ENCODE data around the gene PGK2.
"Not testable (repeated sequence)": the region's sequence is repeated elsewhere in the genome, so short reads cannot be mapped to it uniquely, and the experiment has no call there.

Gene PGK2

DNA sequence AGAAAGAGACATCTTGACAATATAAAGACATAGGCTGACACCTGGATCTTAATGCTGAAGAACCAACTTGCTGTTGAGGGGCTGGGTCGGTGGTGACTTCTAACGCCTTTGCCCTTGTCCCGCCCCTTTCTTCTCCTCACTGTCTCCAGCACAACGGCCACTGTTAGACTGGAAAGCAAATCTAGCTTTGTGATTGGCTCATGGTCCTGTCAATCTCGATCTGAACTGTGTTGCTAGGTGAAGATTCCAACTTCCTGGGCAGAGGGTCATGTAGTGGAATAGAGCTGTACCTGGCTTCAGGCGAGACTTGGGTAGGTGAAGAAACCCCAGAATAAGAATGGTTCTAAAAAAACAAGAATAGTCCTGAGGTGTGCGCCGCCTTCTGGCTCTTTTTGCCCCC, at the start of gene PGK2:
TSS of gene PGK2 (minus strand) at position 110 of the 400 bp plus-strand sequence. CDS start at position 12, 98 bp downstream.
- DNase-seq (ENCODE audit: low spot score): no peak

DNA sequence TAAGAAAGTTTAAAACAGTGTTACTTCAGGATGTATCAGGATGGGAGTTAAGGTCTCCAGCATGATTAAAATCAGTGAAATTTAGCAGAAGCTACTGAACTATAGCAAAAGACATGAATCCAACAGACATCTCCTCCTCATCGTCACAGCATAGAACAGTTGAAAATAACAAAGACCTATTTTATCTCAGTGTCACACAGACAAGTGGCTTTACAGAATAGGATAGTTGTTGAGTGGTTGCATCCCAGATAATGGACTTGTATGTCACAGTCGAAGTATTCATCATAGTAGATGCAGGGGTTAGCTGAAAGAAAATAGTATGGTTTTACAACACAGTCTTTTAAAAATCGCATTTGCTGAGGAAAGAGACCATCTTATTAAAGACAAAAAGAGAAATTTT, 48.1 kb upstream of the PGK2 start:
- DNase-seq (ENCODE audit: low spot score): no peak

DNA sequence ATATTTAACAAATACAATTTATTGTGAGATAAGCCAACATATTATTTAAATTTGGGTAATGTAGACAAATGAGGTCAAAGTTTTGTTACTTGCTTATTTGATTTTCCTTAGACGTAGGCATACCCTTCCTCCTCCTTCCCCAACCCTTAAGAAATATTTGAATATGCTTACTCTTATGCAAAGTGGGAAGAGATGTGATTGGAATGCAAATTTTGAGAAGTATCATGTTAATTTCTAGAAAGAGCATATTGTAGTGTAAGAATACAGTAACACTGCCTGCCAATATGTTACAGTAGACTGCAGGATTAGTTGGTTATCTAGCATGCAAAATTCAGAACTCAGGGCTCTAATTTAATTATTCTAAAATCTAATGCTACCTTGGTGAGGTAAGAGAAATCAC, 46.3 kb upstream of the PGK2 start:
- DNase-seq (ENCODE audit: low spot score): no peak

GRCh38 chr6:49826743-49827406, 39.8 kb upstream of the PGK2 start:
- DNase-seq (ENCODE audit: low spot score): peak; percentile 47

DNA sequence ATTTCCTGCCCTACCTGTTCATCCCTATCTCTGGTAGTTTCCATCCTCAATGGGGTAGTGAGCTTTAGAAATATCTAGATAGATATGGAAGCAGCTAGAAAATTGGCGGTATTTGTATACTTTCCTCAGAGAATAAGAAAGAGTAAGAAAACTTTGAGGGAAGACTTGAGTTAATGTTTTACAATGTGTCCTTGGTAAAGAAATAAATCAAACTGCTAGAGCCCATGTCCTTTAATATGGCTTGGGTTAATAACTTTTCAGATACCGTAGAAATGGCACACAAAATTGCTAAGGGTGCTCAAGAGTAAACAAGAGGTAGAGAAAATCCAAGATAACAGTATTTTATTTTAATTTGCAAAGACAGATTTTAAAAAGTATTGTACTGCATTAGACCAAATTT, 28.1 kb upstream of the PGK2 start:
- no peak for DNase-seq (ENCODE audit: low spot score)

DNA sequence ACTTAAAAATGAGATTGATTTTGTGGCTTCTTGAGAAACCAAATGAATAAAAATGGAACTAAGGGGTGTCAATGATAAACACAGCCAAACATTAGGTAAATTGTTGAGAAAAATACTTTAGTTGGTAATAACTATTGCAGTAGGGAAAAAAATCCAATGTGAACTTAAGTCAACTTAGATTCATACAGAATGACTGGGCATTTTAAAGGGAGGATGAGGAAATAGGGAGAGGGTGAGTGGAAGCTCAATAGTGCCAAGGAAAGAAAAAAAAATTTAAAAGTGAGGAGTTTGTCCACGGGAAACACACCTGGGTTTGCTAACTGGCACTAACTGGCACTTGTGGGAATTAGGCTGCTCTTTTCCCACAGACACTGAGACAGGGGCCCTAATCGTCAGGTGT, 26.2 kb upstream of the PGK2 start:
- no peak for DNase-seq (ENCODE audit: low spot score)

DNA sequence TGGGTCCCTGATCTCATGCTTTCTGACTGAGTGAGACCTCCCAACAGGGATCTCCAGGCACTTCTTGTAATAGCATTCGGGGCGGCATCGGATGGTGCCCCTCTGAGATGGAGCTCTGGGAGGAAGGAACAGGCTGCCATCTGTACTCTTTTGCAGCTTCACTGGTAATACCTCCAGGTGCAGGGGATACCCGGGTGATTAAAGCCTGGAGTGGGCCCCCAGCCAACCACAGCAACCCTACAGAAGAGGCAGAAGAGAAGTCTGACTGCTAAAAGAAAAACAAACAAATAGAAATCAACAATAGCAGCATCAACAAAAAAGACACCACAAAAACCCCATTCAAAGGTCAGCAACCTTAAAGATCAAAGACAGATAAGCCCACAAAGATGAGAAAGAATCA, 19.1 kb upstream of the PGK2 start:
- DNase-seq (ENCODE audit: low spot score): no peak

- DNase-seq (ENCODE audit: low spot score): no peak
Observed at GRCh38 chr6:49805246-49805645, 18.2 kb upstream of the PGK2 start.

- DNase-seq (ENCODE audit: low spot score): no peak
Observed at GRCh38 chr6:49801525-49801924, 14.4 kb upstream of the PGK2 start.

DNA sequence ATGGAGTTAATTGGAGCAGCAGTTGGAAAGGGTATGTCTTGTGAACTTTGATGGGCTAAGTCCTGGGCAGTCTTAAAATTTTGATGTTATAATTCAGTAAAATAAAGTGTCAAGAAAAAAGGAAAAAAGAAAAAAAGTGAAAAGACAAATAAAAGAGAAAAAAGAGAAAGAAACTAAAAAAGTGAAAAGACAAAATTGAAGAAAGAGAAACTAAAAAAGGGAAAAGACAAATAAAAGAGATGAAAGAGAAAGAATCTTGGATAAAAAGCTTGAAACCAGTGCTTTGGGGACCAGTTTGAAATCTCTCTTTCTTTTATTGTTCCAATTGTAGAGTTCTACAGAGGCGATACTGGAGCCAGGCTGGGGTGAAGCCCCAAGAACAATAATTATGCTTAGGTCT, 12.0 kb upstream of the PGK2 start:
- no peak for DNase-seq (ENCODE audit: low spot score)

GRCh38 chr6:49796842-49797455, 9.9 kb upstream of the PGK2 start:
- not testable (repeated sequence) for DNase-seq (ENCODE audit: low spot score)

DNA sequence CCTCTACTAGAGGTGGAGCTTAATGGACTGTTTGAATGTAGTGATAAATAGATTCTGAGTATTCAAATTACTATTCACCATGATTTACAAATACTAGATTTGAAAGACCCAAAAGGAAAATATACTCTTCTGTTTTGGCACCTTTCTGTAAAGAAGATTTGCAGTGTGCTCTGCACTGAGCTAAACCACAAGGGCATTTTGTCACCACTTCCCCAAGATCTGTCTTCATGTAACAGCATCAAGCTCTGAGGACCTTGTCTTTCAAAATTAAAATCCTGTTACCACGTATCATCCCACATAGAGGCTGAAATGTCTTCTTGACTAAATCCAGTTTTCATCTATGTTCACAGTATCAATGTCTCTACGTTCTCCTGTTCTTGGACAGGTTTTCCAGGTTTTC, 3.3 kb upstream of the PGK2 start:
- DNase-seq (ENCODE audit: low spot score): no peak

GRCh38 chr6:49784272-49784671, 2.8 kb downstream of the PGK2 start:
- no peak for DNase-seq (ENCODE audit: low spot score)

GRCh38 chr6:49782725-49783124, 4.4 kb downstream of the PGK2 start:
- DNase-seq (ENCODE audit: low spot score): peak; percentile 63

DNA sequence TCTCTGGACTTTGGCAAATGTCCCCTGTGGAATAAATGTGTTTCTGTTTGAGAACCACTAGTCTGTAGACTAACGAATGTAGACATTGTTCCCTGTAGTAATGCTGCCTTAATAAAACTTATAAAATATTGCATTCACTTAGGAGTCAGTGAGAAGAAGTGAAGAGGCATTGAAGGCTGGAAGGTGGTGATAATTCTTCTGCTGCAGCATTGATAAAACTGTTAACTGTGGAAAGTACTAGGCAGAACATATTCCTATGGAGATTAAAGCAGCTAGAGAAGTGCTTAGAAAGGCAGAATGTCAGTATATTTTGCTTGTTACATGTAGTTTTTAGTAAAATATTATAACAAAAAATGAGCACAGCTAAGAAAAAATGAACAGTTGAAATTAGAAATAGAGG, 4.8 kb downstream of the PGK2 start:
- peak; percentile 73 for DNase-seq (ENCODE audit: low spot score)

DNA sequence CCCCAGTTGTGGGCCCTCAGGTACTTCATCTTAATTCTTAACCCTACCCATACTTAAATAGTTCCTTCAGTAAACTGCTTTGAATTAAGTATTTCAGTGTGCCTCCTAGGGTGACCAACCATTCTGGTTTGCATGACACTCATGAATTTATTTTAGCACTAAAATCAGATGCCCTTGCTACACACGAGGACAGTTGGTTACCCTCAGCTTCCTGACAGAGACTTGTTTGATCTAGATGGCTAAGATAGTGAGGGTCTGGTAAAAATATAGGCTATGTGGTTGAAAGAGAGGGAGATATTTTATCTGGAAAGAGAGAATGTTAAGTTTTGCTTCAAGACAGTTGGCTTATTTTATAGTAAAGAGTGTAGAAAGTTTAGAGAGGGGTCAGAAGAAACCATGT, 10.6 kb downstream of the PGK2 start:
- no peak for DNase-seq (ENCODE audit: low spot score)

GRCh38 chr6:49775043-49775442, 12.0 kb downstream of the PGK2 start:
- no peak for DNase-seq (ENCODE audit: low spot score)

DNA sequence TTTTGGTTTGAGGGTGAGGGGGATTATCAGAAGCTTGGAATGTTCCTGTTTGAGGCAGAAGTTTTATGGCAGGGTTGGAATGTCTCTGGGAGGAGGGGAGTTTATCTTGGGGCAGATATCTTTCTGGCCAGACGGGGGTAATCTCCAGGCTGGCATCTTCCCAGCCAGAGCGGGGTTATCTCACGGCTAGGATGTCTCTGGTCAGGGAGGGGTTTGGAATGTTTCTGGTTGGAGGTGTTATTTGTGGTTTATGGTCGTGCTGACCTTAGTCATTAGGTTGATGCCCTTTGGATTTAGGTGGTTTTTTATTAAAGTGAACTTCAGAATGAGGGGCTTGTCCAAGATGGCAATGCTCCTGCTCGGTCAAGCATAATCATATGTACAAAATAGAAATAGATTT, 14.8 kb downstream of the PGK2 start:
- peak; percentile 17 for DNase-seq (ENCODE audit: low spot score)

- no peak for DNase-seq (ENCODE audit: low spot score)
Observed at GRCh38 chr6:49766762-49767161, 20.3 kb downstream of the PGK2 start.

- DNase-seq (ENCODE audit: low spot score): no peak
Observed at GRCh38 chr6:49764571-49765236, 22.4 kb downstream of the PGK2 start.

GRCh38 chr6:49744259-49744658, 42.8 kb downstream of the PGK2 start, which contains the start of gene CRISP3:
TSS of gene CRISP3 (minus strand) at chr6:49744388. CDS start at chr6:49744367, 21 bp downstream.
- no peak for DNase-seq (ENCODE audit: low spot score)

DNA sequence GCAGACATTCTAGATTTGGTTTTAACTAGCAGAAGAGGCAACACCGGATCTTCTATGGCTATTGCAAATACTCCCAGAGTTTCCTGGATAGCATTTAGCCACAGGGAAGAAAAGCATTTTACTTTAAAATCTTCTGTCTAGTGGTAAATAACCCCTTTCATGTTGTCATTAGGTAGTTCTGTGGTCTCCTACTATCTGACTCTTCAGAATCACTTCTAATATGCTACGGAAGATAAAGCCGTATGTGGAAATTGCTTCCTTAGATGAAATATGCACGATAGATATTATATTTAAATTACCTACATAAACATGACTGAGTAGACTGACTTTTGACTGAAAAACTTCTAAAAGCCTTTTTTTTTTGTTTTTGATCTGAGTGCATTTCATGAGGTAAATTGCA, 43.7 kb downstream of the PGK2 start:
- no peak for DNase-seq (ENCODE audit: low spot score)

DNA sequence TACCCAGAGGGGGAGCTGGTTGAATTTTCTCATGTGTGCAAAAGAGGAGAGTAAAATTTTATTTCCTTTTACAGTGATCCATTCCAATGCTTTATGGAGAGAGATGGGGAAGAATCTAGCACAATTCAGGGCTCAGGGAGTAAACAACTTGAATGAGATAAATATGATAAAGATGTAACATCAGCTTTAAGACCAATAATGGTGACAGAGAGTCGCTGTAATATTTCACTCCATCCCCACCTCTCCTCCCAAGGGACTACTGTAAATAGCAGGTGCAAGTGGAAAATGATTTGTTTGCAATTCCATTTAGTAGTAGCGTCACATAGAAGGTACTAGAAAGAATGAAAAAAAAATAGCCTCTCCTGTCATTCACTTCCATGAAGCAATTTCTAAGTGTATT, 47.7 kb downstream of the PGK2 start:
- no peak for DNase-seq (ENCODE audit: low spot score)

All from hematopoietic multipotent progenitor cell treated with erythropoietin and hydrocortisone succinate and interleukin-3 and kit ligand, for 17 days (in vitro differentiated cells).